Esophagus squamous epithelium (tissue), 4 donors: Measurements from ENCODE around the gene HSPA1B.

Experiments used
- CTCF ChIP-seq, 6 experiments: fragments of 450-650 bp in 4 of 6; fragments of 200-600 bp in 2 of 6; sonication (generic) in 2 of 6; IDR thresholded peaks; one replicate each; pipeline ENCODE4 v1.5.1; 2016 to 2019; ENCODE audit warnings: antibody characterized with exemption in 6 of 6, mild to moderate bottlenecking in 4 of 6, moderate library complexity in 4 of 6
- POLR2A ChIP-seq, 4 donors: fragments of 450-650 bp; IDR thresholded peaks; one replicate each; pipeline ENCODE4 v1.6.1; 2017; ENCODE audit warnings: antibody characterized with exemption in 4 of 4, mild to moderate bottlenecking in 4 of 4, moderate library complexity in 3 of 4

- TF ChIP-seq CTCF (IDR thresholded peaks at IDR 0.05) (no peak), POLR2A (IDR thresholded peaks at IDR 0.05) (no peak)
Measured at GRCh38 chr6:31794294-31794865, 33.2 kb upstream of the HSPA1B start.
